Activated T-cell treated with anti-CD3 and anti-CD28 coated beads for 48 hours (primary cell): Measurements from ENCODE around the gene CCDC120.
A peak's percentile ranks its signal among the peaks of the same experiment; 100 is the strongest.

Experiments
- DNase-seq: peaks from one replicate; pipeline ENCODE4 v3.0.0-alpha.2; 2020; ENCODE audit warnings: low read depth

CCDC120 gene

DNA sequence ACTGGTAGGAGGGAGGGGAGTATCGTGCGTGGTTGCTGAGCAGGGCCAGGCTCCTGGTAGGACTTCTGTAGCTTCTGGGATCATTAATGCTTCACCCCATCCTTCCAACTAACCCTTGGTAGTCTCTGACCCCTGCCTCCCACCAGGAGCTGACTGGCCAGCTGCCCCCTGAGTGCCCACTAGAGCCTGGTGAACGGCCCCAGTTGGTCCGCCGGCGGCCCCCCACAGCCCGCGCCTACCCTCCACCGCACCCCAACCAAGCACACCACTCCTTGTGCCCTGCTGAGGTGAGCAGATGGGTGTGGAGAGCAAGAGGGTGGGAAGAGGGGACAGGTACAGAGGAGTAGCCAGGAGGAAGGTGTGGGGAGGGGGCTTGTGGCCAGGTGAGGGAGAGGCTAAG, 4.9 kb downstream of the CCDC120 start:
- no peak for DNase-seq

DNA sequence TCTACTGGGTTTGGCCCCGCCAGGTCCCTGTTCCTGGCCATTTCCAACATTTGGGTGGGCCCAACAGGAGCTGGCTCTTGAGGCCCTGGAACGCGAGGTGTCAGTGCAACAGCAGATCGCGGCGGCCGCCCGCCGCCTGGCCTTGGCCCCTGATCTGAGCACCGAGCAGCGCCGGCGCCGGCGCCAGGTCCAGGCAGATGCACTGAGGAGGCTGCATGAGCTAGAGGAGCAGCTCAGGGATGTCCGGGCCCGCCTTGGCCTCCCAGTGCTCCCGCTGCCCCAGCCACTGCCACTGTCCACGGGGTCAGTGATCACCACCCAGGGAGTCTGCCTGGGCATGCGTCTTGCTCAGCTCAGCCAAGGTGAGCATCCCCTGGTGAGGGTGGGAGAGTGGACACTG, 5.5 kb downstream of the CCDC120 start:
- no peak for DNase-seq

DNA sequence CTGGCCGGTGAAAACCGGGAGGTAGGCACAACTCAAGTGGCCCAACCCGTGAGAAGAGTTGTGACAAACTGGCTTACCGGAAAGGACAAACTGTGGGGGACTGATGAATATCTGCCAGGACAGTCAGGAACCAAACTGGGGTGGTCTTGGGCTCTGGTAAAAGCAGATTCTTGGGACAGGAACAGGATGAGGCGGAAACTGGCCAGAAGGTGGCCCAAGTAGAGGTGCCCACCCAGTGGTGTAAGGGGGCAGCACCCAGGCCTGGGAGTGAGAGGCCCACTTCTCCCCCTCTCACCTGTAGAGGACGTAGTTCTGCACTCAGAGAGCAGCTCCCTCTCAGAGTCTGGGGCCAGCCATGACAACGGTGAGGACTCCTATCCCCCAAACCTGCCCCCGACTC, 5.9 kb downstream of the CCDC120 start:
- DNase-seq: no peak

DNA sequence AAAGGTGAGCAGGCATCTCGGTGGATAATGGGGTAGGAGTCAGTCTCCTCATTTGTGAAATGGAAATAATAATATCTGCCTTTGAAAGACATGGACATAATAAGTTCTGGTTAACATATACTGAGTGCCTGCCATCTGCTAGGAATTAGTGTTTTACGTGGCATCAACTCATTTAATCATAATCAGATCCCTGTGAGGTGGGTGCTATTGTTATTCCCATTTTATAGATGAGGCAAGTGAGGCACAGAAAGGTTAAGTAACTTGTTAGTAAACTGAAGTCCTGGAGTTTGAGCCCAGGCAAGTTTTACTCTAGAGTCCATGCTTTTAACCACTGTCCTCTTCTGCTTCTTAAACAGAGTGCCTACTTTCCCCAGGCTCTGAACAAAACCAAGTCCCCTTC, 7.5 kb downstream of the CCDC120 start:
- no peak for DNase-seq

DNA sequence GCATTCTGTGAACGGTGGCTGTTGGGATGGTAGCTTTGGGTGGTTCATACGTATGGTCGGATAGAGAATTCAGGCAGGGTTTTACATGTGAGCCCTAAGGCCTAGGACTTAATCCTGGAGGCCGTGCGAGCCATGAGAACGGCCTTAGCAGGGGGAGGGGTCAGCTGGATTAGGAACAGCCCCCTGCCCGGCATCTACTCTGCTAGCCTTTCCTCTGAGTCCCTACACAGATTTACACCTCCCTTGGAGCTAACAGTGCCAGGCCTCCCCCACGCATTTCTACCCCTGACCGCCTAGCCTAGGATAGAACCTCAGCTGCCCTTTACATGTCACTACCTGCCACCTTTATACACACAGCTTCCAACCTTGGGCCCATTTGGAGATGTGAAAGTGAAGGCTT, 7.9 kb downstream of the CCDC120 start:
- DNase-seq: no peak

DNA sequence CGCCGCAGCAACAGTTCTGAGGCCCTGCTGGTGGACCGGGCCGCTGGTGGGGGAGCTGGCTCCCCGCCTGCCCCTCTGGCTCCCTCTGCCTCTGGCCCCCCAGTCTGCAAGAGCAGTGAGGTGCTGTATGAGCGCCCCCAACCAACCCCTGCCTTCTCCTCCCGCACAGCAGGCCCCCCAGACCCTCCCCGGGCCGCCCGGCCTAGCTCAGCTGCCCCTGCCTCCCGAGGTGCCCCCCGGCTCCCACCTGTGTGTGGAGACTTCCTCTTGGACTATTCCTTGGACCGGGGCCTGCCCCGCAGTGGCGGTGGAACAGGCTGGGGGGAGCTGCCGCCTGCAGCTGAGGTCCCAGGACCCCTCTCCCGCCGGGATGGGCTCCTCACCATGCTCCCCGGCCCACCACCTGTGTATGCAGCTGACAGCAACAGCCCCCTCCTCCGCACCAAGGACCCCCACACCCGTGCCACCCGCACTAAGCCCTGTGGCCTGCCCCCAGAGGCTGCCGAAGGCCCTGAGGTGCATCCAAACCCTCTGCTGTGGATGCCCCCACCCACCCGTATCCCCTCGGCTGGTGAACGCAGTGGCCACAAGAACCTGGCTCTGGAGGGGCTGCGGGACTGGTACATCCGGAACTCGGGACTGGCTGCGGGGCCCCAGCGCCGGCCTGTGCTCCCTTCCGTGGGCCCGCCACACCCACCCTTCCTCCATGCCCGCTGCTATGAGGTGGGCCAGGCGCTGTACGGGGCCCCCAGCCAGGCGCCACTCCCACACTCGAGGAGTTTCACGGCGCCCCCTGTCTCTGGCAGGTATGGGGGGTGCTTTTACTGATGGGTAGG, 8.7 kb downstream of the CCDC120 start:
- DNase-seq: no peak

DNA sequence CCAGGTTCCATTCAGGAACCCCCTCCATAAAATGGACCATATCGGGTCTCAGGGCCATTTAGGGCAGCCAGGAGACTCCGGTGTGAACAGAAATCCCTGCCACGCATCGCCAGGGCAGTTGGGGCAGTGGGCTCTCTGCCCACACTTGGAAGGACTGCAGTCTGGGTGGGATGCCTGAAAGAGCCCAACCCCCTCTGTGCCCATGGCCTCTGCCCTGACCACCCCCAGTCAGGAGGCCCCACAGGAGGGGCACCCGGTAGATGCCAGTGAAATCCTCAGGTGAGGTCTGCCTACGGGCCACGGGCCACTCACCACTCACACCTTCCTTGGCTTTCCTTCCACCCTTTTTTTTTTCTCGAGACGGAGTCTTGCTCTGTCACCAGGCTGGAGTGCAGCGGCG, 10.2 kb downstream of the CCDC120 start:
- DNase-seq: no peak

DNA sequence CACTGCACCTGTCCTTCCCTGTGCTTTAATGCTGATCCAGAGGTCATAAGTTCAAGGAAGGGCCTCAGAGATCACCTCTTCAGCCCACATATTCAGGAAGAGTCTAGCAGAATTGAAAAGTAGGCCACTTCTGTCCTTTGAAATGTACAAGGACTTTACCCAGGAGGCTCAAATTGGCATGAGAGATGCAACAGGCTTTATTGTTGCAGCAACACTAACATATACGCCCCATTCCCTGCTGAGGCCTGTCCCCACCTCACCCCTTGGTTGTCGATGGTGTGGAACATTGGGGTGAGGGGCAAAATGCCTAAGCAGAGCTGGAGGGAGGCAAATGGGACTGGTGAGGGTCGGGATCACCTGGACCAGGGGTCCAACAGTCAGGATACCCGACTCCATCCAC, 12.2 kb downstream of the CCDC120 start:
- DNase-seq: no peak

DNA sequence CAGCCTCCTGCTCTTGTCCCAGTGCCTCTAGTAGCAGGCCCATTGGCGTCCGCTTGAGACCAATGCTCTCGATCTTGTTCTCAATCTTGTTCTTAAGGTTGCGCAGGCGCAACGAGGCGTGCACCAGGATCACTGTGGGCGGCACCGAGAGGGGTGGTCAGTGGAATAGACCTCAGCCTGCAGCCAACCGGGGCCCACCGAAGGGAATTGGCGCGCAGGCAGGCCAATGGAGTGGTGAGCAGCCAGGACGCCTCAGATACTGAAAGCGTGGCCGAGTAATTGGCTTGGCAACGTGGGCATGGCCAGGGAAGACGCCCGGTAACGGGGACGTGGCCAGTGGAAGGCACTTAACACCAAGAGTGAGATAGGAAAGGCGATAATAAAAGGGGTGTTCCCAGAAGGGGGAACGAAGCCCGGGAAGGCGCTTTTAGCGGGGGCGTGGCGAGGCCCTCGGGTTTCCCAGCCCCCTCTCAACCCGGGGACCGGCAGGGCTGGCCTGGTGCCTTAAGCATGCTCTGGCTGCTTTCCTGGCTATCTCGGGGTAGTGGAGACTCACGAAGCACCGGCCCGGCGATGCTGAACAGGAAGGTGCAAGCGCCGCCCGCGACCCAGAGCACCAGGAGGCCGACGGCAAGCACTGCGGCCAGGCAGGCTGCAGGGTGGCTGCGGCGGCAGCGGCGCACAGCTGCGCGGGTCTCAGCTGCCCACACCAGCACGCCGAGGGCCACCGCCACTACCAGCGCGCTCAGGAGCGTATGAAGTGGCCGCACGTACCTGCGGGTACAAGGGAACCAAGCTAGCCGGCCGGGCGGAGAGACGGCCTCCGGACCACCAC, 13.3 kb downstream of the CCDC120 start:
- no peak for DNase-seq

DNA sequence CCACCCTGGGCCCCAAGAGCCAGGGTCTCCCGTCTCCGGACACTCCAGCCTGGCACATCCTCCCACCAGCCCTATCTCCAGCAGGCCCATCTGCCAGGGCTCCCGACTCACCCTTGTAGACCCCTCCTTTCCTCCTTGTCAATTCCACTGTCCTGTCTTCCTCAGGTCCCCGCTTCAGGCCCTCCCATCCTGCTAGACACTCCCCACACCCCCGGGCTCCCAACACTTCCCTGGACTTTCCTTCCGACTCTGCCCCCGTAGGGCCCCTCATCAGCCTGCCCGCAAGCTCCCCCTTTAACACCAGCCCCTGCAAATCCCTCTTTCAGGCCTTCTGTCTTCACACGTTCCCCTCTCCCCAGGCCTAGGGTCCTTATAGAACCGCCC, 13.9 kb downstream of the CCDC120 start:
- DNase-seq: no peak

DNA sequence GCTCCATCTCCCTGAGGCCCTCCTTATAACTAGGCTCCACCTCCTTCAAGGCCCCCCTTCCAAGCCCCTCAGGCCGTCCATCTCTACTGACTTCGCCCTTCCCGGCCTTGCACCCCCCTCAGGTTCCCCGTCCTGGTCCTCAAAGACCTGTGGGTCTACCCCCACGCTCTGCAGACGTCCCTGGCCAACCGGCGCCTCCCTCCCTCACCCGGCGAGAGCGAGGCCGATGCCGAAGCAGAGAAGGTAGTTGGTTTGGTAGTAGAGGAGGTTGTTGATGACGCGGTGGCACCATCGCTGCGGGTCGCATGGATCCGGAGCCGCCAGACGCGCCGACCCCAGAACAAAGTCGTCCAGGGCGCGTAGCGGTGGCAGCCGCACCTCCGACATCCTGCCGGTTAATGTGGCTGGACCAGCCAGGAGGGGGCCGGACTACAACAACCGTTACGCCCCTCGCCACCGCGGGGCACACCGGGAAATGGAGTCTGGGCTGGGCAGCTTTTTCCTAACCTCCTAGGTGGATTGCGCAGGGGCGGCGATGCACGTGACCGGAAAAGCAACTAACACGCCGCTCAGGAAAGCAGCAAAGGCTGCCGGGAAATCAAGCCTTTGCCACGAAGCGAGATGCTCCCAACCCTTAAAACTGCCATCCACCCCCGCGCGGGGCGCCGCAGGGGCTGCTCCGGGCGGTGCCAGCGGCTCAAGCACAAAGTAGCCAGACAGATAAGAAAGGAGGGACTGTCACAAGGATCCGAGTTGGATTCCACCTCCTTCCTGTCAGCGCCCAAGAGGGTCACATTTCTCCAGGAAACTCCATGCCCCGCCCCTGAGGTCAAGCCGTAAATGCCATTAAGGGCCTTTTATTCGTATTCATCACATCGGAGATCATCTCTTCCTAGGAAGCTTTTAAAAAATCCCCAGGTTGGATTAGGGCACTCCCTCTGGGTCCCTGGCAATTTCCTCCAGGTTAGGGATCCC, 15.1 kb downstream of the CCDC120 start, which contains the start of gene PRAF2:
Gene PRAF2 (minus strand): TSS at position 402 of the 975 bp plus-strand sequence. CDS start 15 bp downstream, at position 387.
- peak; percentile 83 for DNase-seq

DNA sequence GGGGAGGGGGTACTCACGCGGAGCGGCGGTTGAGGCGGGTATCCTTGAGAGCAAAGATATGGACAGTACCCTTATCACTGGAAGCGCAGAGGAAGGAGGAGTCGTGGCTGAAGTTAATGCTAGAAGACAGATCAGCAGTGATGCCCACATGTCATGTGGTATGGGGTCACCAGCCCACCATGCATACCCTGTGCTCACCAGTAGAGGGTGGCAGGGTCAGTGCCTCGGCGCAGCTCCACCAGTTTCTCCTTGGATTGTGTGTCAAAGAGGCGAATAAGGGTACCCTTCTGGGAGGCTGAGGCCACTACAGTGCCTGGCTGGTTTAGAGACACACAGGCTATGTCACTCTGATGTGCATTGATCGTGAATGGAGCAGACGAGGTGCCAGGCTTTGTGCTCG, 16.5 kb downstream of the CCDC120 start:
- no peak for DNase-seq

DNA sequence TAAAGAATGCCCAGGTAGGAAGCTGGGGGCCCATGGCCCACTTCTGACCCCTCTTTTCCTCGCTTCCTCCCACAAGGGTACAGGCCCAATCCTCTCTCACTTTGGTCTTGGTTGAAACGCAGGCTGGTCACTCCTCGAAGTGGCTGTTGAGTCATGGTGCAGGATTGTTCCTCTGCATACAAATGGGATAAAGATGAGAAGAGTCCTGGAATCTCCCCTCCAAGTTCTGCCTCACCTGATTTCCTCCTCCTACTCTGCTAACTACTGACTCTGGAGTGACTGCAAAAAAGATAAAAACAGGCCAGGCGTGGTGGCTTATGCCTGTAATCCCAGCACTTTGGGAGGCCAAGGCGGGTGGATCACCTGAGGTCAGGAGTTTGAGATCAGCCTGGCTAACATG, 19.1 kb downstream of the CCDC120 start:
- DNase-seq: no peak

DNA sequence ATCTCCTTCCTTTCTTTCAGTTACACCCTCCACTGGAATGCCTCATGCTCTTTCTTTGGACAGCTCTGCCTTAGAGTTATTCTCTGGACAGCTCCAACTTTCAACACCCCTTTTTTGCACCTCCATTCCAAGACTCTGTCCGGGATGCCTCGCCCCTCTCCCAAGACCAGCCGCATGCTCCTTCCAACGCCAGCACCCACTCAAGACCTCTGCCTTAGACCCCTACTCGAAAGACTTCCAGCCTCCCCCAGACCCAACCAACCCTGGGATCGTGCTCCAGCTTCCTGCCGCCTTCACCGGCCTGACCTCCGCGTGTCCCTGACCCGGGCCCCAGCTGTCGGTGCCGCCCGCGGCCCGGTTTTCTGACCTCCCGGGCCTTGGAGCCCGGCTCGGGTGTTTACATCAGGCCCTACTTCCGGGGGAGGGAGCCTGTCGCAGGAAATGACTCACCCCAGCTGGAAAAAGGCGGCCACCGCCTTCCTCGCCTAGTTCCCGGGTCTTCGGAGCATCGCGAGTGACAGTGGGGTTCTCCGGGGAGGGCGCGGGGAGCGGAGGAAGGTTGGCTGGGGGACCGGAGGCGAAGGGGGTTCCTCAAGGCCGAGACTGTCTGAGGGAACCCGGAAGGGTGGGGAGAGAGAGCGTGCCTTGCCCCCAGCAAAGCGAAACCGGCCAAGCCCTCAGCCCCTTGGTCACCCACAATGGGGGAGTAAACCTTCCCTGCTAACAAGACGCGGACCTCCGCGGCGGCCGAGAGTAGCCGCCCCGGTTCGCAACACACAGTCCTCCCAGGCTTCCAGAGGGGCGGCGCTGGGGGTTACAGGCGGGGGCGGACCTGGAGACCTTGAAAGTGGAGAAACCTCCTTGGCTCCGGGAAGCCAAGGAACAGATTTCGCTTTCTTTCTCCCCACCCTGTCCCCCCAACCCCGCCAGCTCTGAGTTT, 21.0 kb downstream of the CCDC120 start, which contains the start of gene WDR45:
Gene WDR45 (minus strand): TSS at position 399 of the 940 bp plus-strand sequence. CDS start 1,792 bp downstream, outside the sequence.
- DNase-seq: peak; percentile 50

DNA sequence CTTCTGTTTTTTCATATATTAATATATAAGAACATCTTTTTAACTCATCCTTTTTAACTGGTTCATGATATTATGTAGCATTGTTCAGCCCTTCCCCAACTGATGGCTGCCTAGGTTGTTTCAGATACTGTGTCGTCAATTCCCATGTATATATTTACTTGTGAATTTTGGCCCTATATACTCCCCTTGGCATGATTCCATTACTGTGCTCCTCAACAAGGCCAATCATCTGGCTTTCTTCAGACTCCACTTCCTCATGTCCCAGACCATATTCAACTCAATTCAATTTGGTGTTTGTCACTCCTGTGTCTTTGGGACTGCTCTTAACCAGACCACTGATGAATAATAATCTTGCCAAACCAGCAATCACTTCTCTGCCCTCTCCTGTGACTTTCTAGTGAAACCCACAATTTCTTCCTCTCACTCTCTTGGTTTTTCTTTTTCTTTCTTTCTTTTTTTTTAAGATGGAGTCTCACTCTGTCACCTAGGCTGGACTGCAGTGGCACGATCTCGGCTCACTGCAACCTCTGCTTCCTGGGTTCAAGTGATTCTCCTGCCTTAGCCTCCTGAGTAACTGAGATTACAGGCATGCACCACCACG, 23.6 kb downstream of the CCDC120 start:
- DNase-seq: no peak

DNA sequence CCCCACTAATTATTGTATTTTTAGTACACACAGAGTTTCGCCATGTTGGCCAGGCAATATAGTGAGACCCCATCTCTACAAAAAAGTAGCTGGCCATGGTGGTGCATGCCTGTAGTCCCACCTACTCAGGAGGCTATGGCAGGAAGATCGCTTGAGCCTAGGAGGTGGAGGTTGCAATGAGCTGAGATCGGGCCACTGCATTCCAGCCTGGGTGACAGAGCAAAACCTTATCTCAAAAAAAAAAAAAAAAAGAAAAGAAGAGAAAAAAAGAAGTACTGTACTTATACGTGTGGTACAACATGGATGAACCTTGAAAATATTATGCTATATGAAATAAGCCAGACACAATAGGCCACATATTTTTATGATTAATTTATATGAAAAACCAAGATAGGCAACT, 30.8 kb downstream of the CCDC120 start:
- DNase-seq: no peak

DNA sequence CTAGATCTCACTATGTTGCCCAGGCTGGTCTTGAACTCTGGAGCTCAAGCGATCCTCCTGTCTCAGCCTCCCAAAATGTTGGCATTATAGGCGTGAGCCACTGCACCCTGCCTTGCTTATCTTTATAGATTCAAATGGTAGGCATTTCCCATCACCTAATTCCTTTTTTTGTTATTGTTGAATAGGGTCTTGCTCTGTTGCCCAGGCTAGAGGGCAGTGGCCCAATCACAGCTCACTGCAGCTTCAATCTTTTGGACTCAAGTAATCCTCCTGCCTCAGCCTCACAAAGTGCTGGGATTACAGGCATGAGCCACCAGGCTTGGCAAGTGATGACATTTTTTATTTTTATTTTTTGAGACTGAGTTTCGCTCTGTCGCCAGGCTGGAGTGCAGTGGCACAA, 37.6 kb downstream of the CCDC120 start:
- DNase-seq: no peak

DNA sequence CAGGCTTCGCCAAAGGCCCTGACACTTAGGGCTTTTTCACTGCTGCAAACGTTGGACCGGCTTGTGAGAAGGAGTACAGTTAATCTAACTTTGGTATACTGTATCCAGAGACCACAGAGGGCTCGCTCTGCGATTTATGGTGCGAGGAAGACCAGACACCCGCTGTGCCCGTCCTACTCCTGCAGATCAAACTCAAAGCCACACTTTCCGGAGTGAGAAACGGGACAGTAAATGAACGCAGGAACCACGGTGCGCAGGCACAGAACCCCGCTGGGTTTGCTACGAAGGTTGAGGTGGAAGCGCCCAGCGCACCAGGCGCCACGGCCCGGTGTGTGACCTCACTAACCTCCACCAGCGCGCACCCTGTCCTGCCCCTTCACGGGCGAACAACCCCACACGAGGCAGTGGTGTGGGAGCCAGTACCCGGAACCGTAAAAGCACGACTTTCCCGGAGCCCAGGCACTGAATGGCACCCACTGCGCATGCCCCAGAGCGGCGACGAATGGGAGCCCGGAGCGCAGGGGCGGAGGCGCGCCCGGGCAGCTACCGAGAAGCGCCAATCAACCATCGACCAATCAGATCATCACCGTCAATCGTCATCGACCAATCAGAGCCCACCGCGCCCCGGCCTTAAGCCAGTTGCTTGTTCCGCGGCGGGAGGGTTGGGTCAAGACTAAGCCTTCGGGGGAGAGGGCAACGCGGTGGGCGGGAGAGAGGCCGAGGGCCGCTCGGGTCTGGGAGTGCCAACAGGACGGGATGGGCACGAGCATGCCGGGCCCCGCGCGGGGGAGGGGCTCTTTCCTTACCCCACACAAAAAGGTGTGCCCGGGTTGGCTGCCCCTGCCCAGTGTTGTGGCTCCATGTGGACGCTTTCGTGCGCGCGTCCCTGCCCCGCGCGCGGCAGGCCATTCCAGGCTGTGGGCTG, 42.2 kb downstream of the CCDC120 start:
- DNase-seq: peak; percentile 84

DNA sequence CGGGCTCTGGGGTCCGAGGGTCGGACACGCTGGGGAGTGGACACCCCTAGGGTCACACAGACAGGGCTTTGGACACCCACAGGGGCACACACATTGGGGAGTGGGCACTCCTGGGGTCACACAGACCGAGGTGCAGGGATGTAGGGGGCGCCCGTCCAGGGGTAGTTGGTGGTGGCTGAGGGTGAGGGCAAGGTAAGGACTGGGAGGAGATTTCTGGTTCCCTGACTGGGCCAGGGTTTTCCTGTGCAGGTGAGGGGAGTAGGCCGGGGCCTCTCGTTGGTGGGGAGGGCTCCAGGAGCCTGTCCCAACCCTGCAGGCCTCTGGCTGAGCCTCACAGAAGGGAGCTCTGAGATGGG, 42.8 kb downstream of the CCDC120 start:
- DNase-seq: no peak
